ENCODE results near the gene LTBR.
A peak's percentile ranks its signal among the peaks of the same experiment; 100 is the strongest.

The LTBR gene

GRCh38 chr12:6383572-6384498 lies at the start of gene LTBR:
Gene LTBR (plus strand): TSS chr12:6384162. CDS start chr12:6384359, 197 bp downstream.
- no peak for TF ChIP-seq CTCF (conservative IDR thresholded peaks at IDR 0.05; ENCODE audit: control insufficient read depth, insufficient read depth, low read depth, low read length)
- H3K4me3 ChIP-seq (ENCODE audit: control insufficient read depth, low read depth, low read length): peak within 1 kb of the TSS; percentile 79
- DNase-seq (ENCODE audit: low read depth): peak; percentile 89

- no peak for DNase-seq (ENCODE audit: low read depth)
- no peak for TF ChIP-seq CTCF (conservative IDR thresholded peaks at IDR 0.05; ENCODE audit: control insufficient read depth, insufficient read depth, low read depth, low read length)
These were observed 49.6 kb upstream of the LTBR start for GRCh38 chr12:6334359-6334758.

DNA sequence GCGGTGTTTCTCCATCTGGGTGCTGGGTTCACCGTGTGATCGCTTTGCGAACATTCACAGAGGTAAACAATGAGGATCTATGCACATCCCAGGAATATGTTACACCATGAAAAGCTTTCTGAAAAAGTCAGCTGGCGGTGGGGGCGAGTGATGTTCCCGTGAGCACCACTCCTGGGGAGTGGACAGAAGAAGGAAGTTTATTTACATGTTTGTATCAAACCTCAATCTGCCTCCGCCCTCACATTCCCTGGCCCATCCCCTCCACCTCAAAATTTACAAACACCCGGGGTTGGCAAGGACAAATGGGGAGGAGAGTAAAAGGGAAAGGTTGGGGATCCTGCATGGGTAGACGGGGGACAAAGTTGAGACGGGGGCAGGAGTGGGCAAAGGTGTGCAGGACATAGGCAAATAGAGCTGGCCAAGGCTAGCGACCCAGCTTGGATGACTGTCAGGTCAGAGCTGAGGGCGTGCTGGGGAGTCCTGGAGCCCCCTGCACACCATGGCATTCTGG lies 49.0 kb upstream of the LTBR start:
- peak overlapping the region; percentile 18 for H3K4me3 ChIP-seq (ENCODE audit: control insufficient read depth, low read depth, low read length)

More at GRCh38 chr12:6334359-6334758, 49.6 kb upstream of the LTBR start:
- H3K4me3 ChIP-seq (ENCODE audit: control insufficient read depth, low read depth, low read length): no peak overlapping the region

DNA sequence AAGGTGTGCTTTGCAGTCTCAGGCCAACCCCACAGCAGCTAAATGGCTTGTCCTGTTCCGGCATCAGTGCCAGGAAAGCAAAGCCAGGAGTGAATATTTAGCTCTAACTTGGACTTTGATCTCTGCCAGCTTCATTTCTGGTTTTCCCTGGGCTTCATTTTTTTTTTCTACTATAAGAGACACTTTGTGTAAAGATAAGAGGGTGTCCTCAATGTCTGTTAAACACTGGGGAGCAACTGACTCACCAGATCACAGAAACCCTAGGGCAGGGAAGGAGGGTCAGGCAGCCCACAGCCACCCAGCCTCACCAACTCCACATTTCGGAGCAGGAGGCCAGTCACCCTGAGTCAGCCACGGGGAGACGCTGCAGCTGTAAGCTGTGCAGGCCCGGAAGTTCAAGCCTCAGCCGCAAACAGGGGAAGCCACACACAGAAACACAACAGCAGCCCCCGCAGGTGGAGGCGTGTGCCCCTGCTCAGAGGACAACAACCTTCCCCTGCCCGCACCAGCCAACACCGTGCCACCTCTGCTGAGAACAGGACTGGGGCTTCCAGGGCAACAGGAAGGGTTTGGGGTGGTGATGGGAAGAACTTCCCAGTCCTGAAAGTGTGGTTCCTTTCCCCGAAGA lies 48.4 kb upstream of the LTBR start:
- peak overlapping the region; percentile 29 for H3K4me3 ChIP-seq (ENCODE audit: control insufficient read depth, low read depth, low read length)

More for the DNA sequence above, 49.0 kb upstream of the LTBR start:
- TF ChIP-seq CTCF (conservative IDR thresholded peaks at IDR 0.05; ENCODE audit: control insufficient read depth, insufficient read depth, low read depth, low read length): no peak
- peak; percentile 43 for DNase-seq (ENCODE audit: low read depth)

DNA sequence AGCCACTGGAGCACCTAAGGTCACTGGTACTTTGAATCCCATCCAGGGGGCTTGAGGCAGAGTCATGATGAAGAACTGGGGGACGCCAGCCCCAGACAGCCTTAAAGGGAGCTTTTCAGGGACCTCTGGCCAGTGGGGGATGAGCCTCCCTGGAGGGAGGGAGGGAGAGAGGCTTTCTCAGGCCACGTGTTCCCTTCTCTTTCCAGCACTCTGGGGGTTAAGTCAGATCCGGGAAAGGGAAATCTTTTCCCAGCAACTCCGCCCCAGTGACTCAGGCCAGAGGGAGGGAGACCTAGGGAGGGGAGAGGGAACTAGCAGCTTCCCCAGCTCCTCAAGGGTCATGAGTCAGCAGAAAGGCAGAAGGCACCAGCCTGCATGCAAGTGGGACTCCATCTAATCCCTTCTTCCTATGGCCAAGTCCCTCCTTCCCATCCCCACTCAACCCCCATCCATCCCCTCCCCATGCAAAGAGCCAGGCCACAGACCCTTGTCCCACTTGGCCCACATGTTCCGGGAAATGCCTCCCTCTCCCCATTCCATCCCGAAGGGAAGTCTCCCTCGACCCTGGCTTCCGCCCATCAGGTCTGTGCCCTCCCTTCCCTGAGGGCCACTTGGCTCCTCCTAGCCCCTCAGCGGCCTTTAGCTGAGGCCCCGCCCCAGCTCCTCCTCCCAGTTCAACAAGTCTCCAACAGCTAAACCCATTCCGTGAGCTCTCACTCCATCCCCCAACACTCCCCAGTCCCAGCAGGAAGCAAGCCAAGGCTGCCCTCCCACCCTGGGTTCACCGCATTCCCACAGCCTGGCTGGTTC lies 47.7 kb upstream of the LTBR start:
- peak overlapping the region; percentile 98 for H3K4me3 ChIP-seq (ENCODE audit: control insufficient read depth, low read depth, low read length)
- no peak for TF ChIP-seq CTCF (conservative IDR thresholded peaks at IDR 0.05; ENCODE audit: control insufficient read depth, insufficient read depth, low read depth, low read length)
- peak; percentile 100 for DNase-seq (ENCODE audit: low read depth)

More for the DNA sequence above, 48.4 kb upstream of the LTBR start:
- peak; percentile 90 for DNase-seq (ENCODE audit: low read depth)
- TF ChIP-seq CTCF (conservative IDR thresholded peaks at IDR 0.05; ENCODE audit: control insufficient read depth, insufficient read depth, low read depth, low read length): peak; percentile 54

All from fibroblast of mammary gland (primary cell).